Measurements from ENCODE around the gene TMEM120B.
"Not testable (repeated sequence)": the region's sequence is repeated elsewhere in the genome, so short reads cannot be mapped to it uniquely, and the experiment has no call there.

Gene TMEM120B

GRCh38 chr12:121776190-121777098 is 63.9 kb downstream of the TMEM120B start:
- peak; percentile 84 for DNase-seq

- DNase-seq: no peak
These were observed 66.2 kb downstream of the TMEM120B start for GRCh38 chr12:121778567-121779421.

- DNase-seq: no peak
These were observed 66.9 kb downstream of the TMEM120B start for GRCh38 chr12:121779422-121779895.

GRCh38 chr12:121780429-121780828 is 67.9 kb downstream of the TMEM120B start:
- DNase-seq: no peak

- DNase-seq: no peak
These were observed 69.0 kb downstream of the TMEM120B start for GRCh38 chr12:121781484-121781997.

- DNase-seq: peak; percentile 63
These were observed 69.7 kb downstream of the TMEM120B start for GRCh38 chr12:121781998-121782979.

- DNase-seq: no peak
These were observed 71.2 kb downstream of the TMEM120B start for GRCh38 chr12:121783766-121784165.

GRCh38 chr12:121784460-121784859 is 71.9 kb downstream of the TMEM120B start:
- DNase-seq: no peak

- DNase-seq: peak; percentile 62
These were observed 73.9 kb downstream of the TMEM120B start for GRCh38 chr12:121786440-121786825.

- DNase-seq: peak; percentile 59
These were observed 74.8 kb downstream of the TMEM120B start for GRCh38 chr12:121787063-121788025.

- no peak for DNase-seq
These were observed 75.7 kb downstream of the TMEM120B start for GRCh38 chr12:121788176-121788818.

- peak; percentile 70 for DNase-seq
These were observed 76.8 kb downstream of the TMEM120B start for GRCh38 chr12:121789233-121789781.

GRCh38 chr12:121789800-121790728 is 77.5 kb downstream of the TMEM120B start:
- DNase-seq: peak; percentile 97

- not testable (repeated sequence) for DNase-seq
These were observed 78.2 kb downstream of the TMEM120B start for GRCh38 chr12:121790785-121791184.

- peak; percentile 63 for DNase-seq
These were observed 79.4 kb downstream of the TMEM120B start for GRCh38 chr12:121791671-121792551.

- peak; percentile 76 for DNase-seq
These were observed 80.3 kb downstream of the TMEM120B start for GRCh38 chr12:121792607-121793439.

GRCh38 chr12:121793440-121793837 is 80.9 kb downstream of the TMEM120B start, which contains the start of gene RHOF:
RHOF (minus strand) TSS chr12:121793688; CDS start chr12:121793633, 55 bp downstream.
- DNase-seq: no peak
